HepG2 (cell line): ENCODE results near the gene DNAJC11. TPM values are rescaled to one million over a fixed set of nuclear protein-coding genes. Genes with fewer than 3 reads are reported as not detected.

Source experiments
- CCAR2 ChIP-seq: fragments of 200-400 bp; formaldehyde crosslinking; optimal IDR thresholded peaks from 2 replicates; pipeline ENCODE3; 2018; ENCODE audit warnings: low read depth, mild to moderate bottlenecking, low read length, moderate library complexity
- CREM ChIP-seq, 2 experiments: sonication (generic) in 1 of 2; formaldehyde crosslinking in 1 of 2; IDR thresholded peaks; 2 replicates each; pipeline versions ENCODE4 v1.4.0 to v1.6.1; 2016 to 2020; ENCODE audit warnings: antibody characterized with exemption in 1 of 2, mild to moderate bottlenecking in 1 of 2, missing genetic modification reagents in 1 of 2
- ERF ChIP-seq: IDR thresholded peaks from 2 replicates; pipeline ENCODE4 v1.6.1; 2018; ENCODE audit warnings: missing biosample characterization, missing genetic modification reagents
- FOSL1 ChIP-seq: sonication (generic); formaldehyde crosslinking; IDR thresholded peaks from 2 replicates; pipeline ENCODE4 v1.9.0; 2021; ENCODE audit warnings: missing genetic modification reagents, borderline replicate concordance
- GTF3A ChIP-seq: sonication (generic); formaldehyde crosslinking; conservative IDR thresholded peaks from 2 replicates; pipeline ENCODE4 v1.4.0; 2020; ENCODE audit warnings: mild to moderate bottlenecking, missing genetic modification reagents
- HCFC1 ChIP-seq: fragments of 150-350 bp; IDR thresholded peaks from 2 replicates; pipeline ENCODE4 v1.6.1; 2014; ENCODE audit warnings: low read depth, low read length
- KMT2A ChIP-seq: sonication (generic); formaldehyde crosslinking; IDR thresholded peaks from 2 replicates; pipeline ENCODE4 v1.4.0; 2020; ENCODE audit warnings: missing genetic modification reagents
- MTF2 ChIP-seq: sonication (generic); formaldehyde crosslinking; IDR thresholded peaks from 2 replicates; pipeline ENCODE4 v1.5.0; 2020; ENCODE audit warnings: missing genetic modification reagents, borderline replicate concordance
- MZF1 ChIP-seq: sonication (generic); formaldehyde crosslinking; IDR thresholded peaks from 2 replicates; pipeline ENCODE4 v1.8.1; 2023; ENCODE audit warnings: mild to moderate bottlenecking, missing genetic modification reagents, borderline replicate concordance
- NFIB ChIP-seq: sonication (generic); formaldehyde crosslinking; IDR thresholded peaks from 2 replicates; pipeline ENCODE4 v1.9.0; 2021; ENCODE audit warnings: missing genetic modification reagents, mild to moderate bottlenecking, borderline replicate concordance
- NFYB ChIP-seq: sonication (generic); formaldehyde crosslinking; IDR thresholded peaks from 2 replicates; pipeline ENCODE4 v1.4.0; 2020; ENCODE audit warnings: missing genetic modification reagents
- REXO4 ChIP-seq: sonication (generic); formaldehyde crosslinking; IDR thresholded peaks from 2 replicates; pipeline ENCODE4 v1.8.0; 2022; ENCODE audit warnings: missing genetic modification reagents, mild to moderate bottlenecking, borderline replicate concordance
- RFXANK ChIP-seq: IDR thresholded peaks from 2 replicates; pipeline ENCODE4 v1.6.1; 2016
- ZNF274 ChIP-seq: sonication (generic); formaldehyde crosslinking; IDR thresholded peaks from 2 replicates; pipeline ENCODE4 v1.5.1; 2020; ENCODE audit warnings: mild to moderate bottlenecking, missing genetic modification reagents
- ZNF3 ChIP-seq: IDR thresholded peaks from 2 replicates; pipeline ENCODE4 v1.7.0; 2017; ENCODE audit warnings: inconsistent platforms
- ZNF367 ChIP-seq: sonication (generic); formaldehyde crosslinking; IDR thresholded peaks from 2 replicates; pipeline ENCODE4 v1.4.0; 2020; ENCODE audit warnings: missing genetic modification reagents, borderline replicate concordance
- ZNF563 ChIP-seq: sonication (generic); formaldehyde crosslinking; IDR thresholded peaks from 2 replicates; pipeline ENCODE4 v1.8.0; 2022; ENCODE audit warnings: mild to moderate bottlenecking, moderate library complexity, missing genetic modification reagents
- ZNF564 ChIP-seq: sonication (generic); formaldehyde crosslinking; IDR thresholded peaks from 2 replicates; pipeline ENCODE4 v1.8.1; 2023; ENCODE audit warnings: mild to moderate bottlenecking, missing genetic modification reagents
- ZNF577 ChIP-seq: sonication (generic); formaldehyde crosslinking; IDR thresholded peaks from 2 replicates; pipeline ENCODE4 v1.4.0; 2020; ENCODE audit warnings: mild to moderate bottlenecking, low read depth, missing genetic modification reagents, borderline replicate concordance
- ZNF598 ChIP-seq: sonication (generic); formaldehyde crosslinking; IDR thresholded peaks from 2 replicates; pipeline ENCODE4 v1.5.1; 2020; ENCODE audit warnings: mild to moderate bottlenecking, missing genetic modification reagents, borderline replicate concordance
- ZNF616 ChIP-seq: sonication (generic); formaldehyde crosslinking; IDR thresholded peaks from 2 replicates; pipeline ENCODE4 v1.5.0; 2020; ENCODE audit warnings: low read depth, mild to moderate bottlenecking, missing genetic modification reagents
- ZNF761 ChIP-seq: sonication (generic); formaldehyde crosslinking; conservative IDR thresholded peaks from 2 replicates; pipeline ENCODE4 v1.4.0; 2020; ENCODE audit warnings: mild to moderate bottlenecking, missing genetic modification reagents
- ZNF782 ChIP-seq: sonication (generic); formaldehyde crosslinking; IDR thresholded peaks from 2 replicates; pipeline ENCODE4 v1.4.0; 2020; ENCODE audit warnings: missing genetic modification reagents, mild to moderate bottlenecking, borderline replicate concordance
- ZNF879 ChIP-seq: sonication (generic); formaldehyde crosslinking; IDR thresholded peaks from 2 replicates; pipeline ENCODE4 v1.8.1; 2023; ENCODE audit warnings: missing genetic modification reagents
- ZSCAN31 ChIP-seq: sonication (generic); formaldehyde crosslinking; IDR thresholded peaks from 2 replicates; pipeline ENCODE4 v1.5.0; 2020; ENCODE audit warnings: low read depth, mild to moderate bottlenecking, missing genetic modification reagents
- polyA plus RNA-seq, 8 experiments: library from polyadenylated mRNA; depleted of rRNA in 3 of 8; stranded (reverse) in 7 of 8; unstranded in 1 of 8; fragments of >200 nt; fragmentation: Illumina TruSeq in 4 of 8; extraction: Trizol in 4 of 8; gene quantifications; 2 replicates each; pipeline versions ENCODE4 v1.2.1 to v1.2.3, GENCODE V29; 2011 to 2016; ENCODE audit warnings: low read depth in 4 of 8, missing spikeins in 1 of 8, mixed read lengths in 1 of 8; ENCODE audit not compliant: insufficient read depth in 1 of 8
- total RNA-seq, 5 experiments: library from RNA; depleted of rRNA; stranded (reverse); fragments of >200 nt; fragmentation: Illumina TruSeq; extraction: Trizol; gene quantifications; 2 replicates each; pipeline ENCODE4 v1.2.3, GENCODE V29; 2016; ENCODE audit warnings: low read depth in 1 of 5
- TF ChIP-seq, protein P1 (sequence below): IDR thresholded peaks from 2 replicates; pipeline ENCODE4 v1.6.1; 2016; ENCODE audit warnings: low read depth, control low read depth
- TF ChIP-seq, protein P2 (sequence below): sonication (generic); formaldehyde crosslinking; IDR thresholded peaks from 2 replicates; pipeline ENCODE4 v1.4.0; 2020; ENCODE audit warnings: missing genetic modification reagents
- TF ChIP-seq, protein P3 (sequence below): IDR thresholded peaks from 2 replicates; pipeline ENCODE4 v1.6.1; 2016; ENCODE audit warnings: missing genetic modification reagents, missing compliant biosample characterization
- TF ChIP-seq, protein P4 (sequence below): sonication (generic); formaldehyde crosslinking; IDR thresholded peaks from 2 replicates; pipeline ENCODE4 v1.4.0; 2020; ENCODE audit warnings: mild to moderate bottlenecking, missing genetic modification reagents, borderline replicate concordance

Gene DNAJC11
- total and polyA plus RNA-seq, 2 of the 13 experiments (the other 11 are each of a cell fraction or from before 2014, with no cell fraction given): 25.1 to 47.6 TPM

DNA sequence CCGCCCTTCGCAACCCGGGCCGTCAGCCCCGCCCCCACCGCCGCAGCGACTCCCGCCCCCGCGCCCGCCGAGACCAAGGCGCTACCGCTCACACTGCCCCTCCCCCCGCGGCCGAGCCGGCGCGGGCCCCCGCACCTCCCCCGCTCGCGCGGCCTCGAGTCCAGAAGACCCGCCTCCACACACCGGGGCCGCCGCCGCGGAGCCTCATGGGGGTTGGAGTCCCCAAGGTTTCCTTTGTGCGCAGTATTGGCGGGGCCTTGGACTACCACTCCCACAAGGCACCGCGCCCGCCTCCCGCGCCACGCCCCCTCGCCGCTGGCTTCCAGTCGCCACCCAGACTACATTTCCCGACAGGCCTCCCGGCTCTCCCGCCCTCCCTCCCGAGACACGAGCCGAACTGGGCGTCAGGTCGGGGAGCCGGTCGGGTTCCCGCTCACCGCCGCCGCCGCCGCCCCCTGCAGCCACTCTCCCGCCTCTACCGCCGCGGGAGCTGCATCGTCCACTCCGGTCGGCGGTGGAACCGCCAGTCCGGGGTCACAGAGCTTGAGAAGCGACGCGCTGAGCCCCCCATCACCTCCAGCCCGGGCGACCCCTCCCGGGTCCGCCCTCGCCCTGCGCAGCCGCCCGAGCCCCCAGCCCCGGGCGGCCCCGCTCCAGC, 88.1 kb downstream of the DNAJC11 start, which contains the start of gene PHF13 (continued):
- TF ChIP-seq HCFC1 (peak; percentile 98), GTF3A (CRISPR knock-in tag) (no peak), ZNF879 (CRISPR knock-in tag) (0 out of 2 replicates have a peak, but pooled peaks have one; percentile 48), KMT2A (CRISPR knock-in tag) (no peak), FOSL1 (CRISPR knock-in tag) (no peak), MZF1 (CRISPR knock-in tag) (no peak), ERF (CRISPR knock-in tag) (no peak), ZNF563 (CRISPR knock-in tag) (no peak), ZNF367 (CRISPR knock-in tag) (no peak), RFXANK (CRISPR knock-in tag) (no peak), ZNF782 (CRISPR knock-in tag) (no peak), ZSCAN31 (0 out of 2 replicates have a peak, but pooled peaks have one; percentile 22), MTF2 (CRISPR knock-in tag) (peak; percentile 74; the same call in 1 of the 2 replicates), ZNF761 (CRISPR knock-in tag) (no peak), ZNF3 (CRISPR knock-in tag) (no peak), REXO4 (CRISPR knock-in tag) (no peak), NFIB (CRISPR knock-in tag) (no peak), ZNF274 (CRISPR knock-in tag) (no peak), ZNF564 (CRISPR knock-in tag) (no peak), CCAR2 (no peak), CREM (IDR thresholded peaks at IDR 0.05) (peak; percentile 91), CREM (CRISPR knock-in tag; IDR thresholded peaks at IDR 0.05) (no peak), ZNF598 (no peak), NFYB (CRISPR knock-in tag) (peak; percentile 60), ZNF577 (no peak), ZNF616 (CRISPR knock-in tag) (0 out of 2 replicates have a peak, but pooled peaks have one; percentile 6)
- TF ChIP-seq, protein P1, sequence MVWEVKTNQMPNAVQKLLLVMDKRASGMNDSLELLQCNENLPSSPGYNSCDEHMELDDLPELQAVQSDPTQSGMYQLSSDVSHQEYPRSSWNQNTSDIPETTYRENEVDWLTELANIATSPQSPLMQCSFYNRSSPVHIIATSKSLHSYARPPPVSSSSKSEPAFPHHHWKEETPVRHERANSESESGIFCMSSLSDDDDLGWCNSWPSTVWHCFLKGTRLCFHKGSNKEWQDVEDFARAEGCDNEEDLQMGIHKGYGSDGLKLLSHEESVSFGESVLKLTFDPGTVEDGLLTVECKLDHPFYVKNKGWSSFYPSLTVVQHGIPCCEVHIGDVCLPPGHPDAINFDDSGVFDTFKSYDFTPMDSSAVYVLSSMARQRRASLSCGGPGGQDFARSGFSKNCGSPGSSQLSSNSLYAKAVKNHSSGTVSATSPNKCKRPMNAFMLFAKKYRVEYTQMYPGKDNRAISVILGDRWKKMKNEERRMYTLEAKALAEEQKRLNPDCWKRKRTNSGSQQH (CRISPR knock-in tag): no peak
- TF ChIP-seq, protein P2, sequence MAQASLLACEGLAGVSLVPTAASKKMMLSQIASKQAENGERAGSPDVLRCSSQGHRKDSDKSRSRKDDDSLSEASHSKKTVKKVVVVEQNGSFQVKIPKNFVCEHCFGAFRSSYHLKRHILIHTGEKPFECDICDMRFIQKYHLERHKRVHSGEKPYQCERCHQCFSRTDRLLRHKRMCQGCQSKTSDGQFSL (CRISPR knock-in tag): 0 out of 2 replicates have a peak, but pooled peaks have one; percentile 11
- TF ChIP-seq, protein P3, sequence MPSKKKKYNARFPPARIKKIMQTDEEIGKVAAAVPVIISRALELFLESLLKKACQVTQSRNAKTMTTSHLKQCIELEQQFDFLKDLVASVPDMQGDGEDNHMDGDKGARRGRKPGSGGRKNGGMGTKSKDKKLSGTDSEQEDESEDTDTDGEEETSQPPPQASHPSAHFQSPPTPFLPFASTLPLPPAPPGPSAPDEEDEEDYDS (CRISPR knock-in tag): 0 out of 2 replicates have a peak, but pooled peaks have one; percentile 34
- TF ChIP-seq, protein P4, sequence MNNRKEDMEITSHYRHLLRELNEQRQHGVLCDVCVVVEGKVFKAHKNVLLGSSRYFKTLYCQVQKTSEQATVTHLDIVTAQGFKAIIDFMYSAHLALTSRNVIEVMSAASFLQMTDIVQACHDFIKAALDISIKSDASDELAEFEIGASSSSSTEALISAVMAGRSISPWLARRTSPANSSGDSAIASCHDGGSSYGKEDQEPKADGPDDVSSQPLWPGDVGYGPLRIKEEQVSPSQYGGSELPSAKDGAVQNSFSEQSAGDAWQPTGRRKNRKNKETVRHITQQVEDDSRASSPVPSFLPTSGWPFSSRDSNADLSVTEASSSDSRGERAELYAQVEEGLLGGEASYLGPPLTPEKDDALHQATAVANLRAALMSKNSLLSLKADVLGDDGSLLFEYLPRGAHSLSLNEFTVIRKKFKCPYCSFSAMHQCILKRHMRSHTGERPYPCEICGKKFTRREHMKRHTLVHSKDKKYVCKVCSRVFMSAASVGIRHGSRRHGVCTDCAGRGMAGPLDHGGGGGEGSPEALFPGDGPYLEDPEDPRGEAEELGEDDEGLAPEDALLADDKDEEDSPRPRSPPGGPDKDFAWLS (CRISPR knock-in tag): no peak
